ENCODE data around the gene BMPR1B. TPM values are rescaled to one million over a fixed set of nuclear protein-coding genes. Genes with fewer than 3 reads are reported as not detected.
"Not testable (repeated sequence)": the region's sequence is repeated elsewhere in the genome, so short reads cannot be mapped to it uniquely, and the experiment has no call there.

The BMPR1B gene
- total and polyA plus RNA-seq, 2 donors (not counting 1 experiment from before 2014, with no cell fraction given), result not detected

GRCh38 chr4:95129031-95129430, 371.3 kb downstream of the BMPR1B start:
- WGBS (ENCODE audit: insufficient coverage), result no CpG with 5 or more reads among the region's 4 CpGs
- no peak overlapping the region for H3K9ac ChIP-seq (ENCODE audit: low read length)
- no peak for TF ChIP-seq CTCF (IDR thresholded peaks at IDR 0.05)
- no peak for TF ChIP-seq EZH2 (IDR thresholded peaks at IDR 0.05; ENCODE audit: borderline replicate concordance, insufficient read depth, low read depth, low read length, poor library complexity, severe bottlenecking)
- CTCF ChIA-PET, result no interaction called here
- no peak overlapping the region for H3K4me2 ChIP-seq (replicated peaks; ENCODE audit: low read depth, low read length, poor library complexity, severe bottlenecking)
- H3K27me3 ChIP-seq (replicated peaks in 1 of 4; ENCODE audit: control extremely low read depth in 1 of 4, control insufficient read depth in 3 of 4, insufficient read depth in 4 of 4, low read length in 3 of 4), result no peaks in the 10 kb centered on the region
- no peaks in the 10 kb centered on the region for H3K36me3 ChIP-seq (replicated peaks in 1 of 2; ENCODE audit: control extremely low read depth in 1 of 2, control insufficient read depth in 1 of 2, extremely low read depth in 1 of 2, insufficient read depth in 2 of 2, low read length in 1 of 2)
- no peak overlapping the region for H3K27ac ChIP-seq (ENCODE audit: low read length in 2 of 2)
- POLR2A ChIA-PET, result no interaction called here
- no peaks in the 10 kb centered on the region for H3K9me3 ChIP-seq (ENCODE audit: control extremely low read depth in 1 of 3, control insufficient read depth in 2 of 3, insufficient read depth in 1 of 3, low read length in 2 of 3)
- no peak for DNase-seq
- no peak for ATAC-seq (ENCODE audit: low read depth)
- Mint-ChIP-seq H3K4me1 (no peaks in the 10 kb centered on the region), H3K9me3 (ENCODE audit: insufficient read depth) (no peaks in the 10 kb centered on the region), H3K4me3 (no peak overlapping the region), H3K27ac (no peak overlapping the region), H3K27me3 (peaks cover 4% of the 10 kb centered on the region)
- no peaks in the 10 kb centered on the region for H3K79me2 ChIP-seq (ENCODE audit: control insufficient read depth, insufficient read depth, low read length)
- H4K20me1 ChIP-seq (ENCODE audit: control insufficient read depth, insufficient read depth, low read length, poor library complexity, severe bottlenecking), result no peaks in the 10 kb centered on the region
- intact Hi-C loops (cut with micrococcal nuclease), result no loop called here
- H2AFZ ChIP-seq (ENCODE audit: insufficient read depth, low read depth, low read length, poor library complexity, severe bottlenecking), result no peak overlapping the region
- no peaks in the 10 kb centered on the region for H3K4me1 ChIP-seq (ENCODE audit: control insufficient read depth in 2 of 2, insufficient read depth in 2 of 2, low read length in 2 of 2)
- no peak overlapping the region for H3K4me3 ChIP-seq (ENCODE audit: control extremely low read depth in 1 of 5, extremely low read depth in 1 of 5, insufficient read depth in 1 of 5, low read depth in 2 of 5, low read length in 4 of 5)

GRCh38 chr4:95129821-95130311, 372.1 kb downstream of the BMPR1B start:
- Mint-ChIP-seq H3K27me3 (peaks cover 4% of the 10 kb centered on the region), H3K4me3 (no peak overlapping the region), H3K4me1 (no peaks in the 10 kb centered on the region), H3K27ac (no peak overlapping the region), H3K9me3 (ENCODE audit: insufficient read depth) (no peaks in the 10 kb centered on the region)
- ATAC-seq (ENCODE audit: low read depth), result no peak
- ChIA-PET CTCF (no interaction called here), POLR2A (no interaction called here)
- no peak for DNase-seq
- Histone ChIP-seq H3K36me3 (replicated peaks in 1 of 2; ENCODE audit: control extremely low read depth in 1 of 2, control insufficient read depth in 1 of 2, extremely low read depth in 1 of 2, insufficient read depth in 2 of 2, low read length in 1 of 2) (no peaks in the 10 kb centered on the region), H3K4me3 (ENCODE audit: control extremely low read depth in 1 of 5, extremely low read depth in 1 of 5, insufficient read depth in 1 of 5, low read depth in 2 of 5, low read length in 4 of 5) (no peak overlapping the region), H3K4me1 (ENCODE audit: control insufficient read depth in 2 of 2, insufficient read depth in 2 of 2, low read length in 2 of 2) (no peaks in the 10 kb centered on the region), H3K9me3 (ENCODE audit: control extremely low read depth in 1 of 3, control insufficient read depth in 2 of 3, insufficient read depth in 1 of 3, low read length in 2 of 3) (no peaks in the 10 kb centered on the region), H3K79me2 (ENCODE audit: control insufficient read depth, insufficient read depth, low read length) (no peaks in the 10 kb centered on the region), H3K27me3 (replicated peaks in 1 of 4; ENCODE audit: control extremely low read depth in 1 of 4, control insufficient read depth in 3 of 4, insufficient read depth in 4 of 4, low read length in 3 of 4) (no peaks in the 10 kb centered on the region), H3K9ac (ENCODE audit: low read length) (no peak overlapping the region), H3K4me2 (replicated peaks; ENCODE audit: low read depth, low read length, poor library complexity, severe bottlenecking) (no peak overlapping the region), H3K27ac (ENCODE audit: low read length in 2 of 2) (no peak overlapping the region), H4K20me1 (ENCODE audit: control insufficient read depth, insufficient read depth, low read length, poor library complexity, severe bottlenecking) (no peaks in the 10 kb centered on the region), H2AFZ (ENCODE audit: insufficient read depth, low read depth, low read length, poor library complexity, severe bottlenecking) (peak overlapping the region; percentile 2)
- TF ChIP-seq CTCF (IDR thresholded peaks at IDR 0.05) (no peak), EZH2 (IDR thresholded peaks at IDR 0.05; ENCODE audit: borderline replicate concordance, insufficient read depth, low read depth, low read length, poor library complexity, severe bottlenecking) (no peak)
- 19% methylated on average over 4 of the region's 7 CpGs for WGBS (ENCODE audit: insufficient coverage)
- intact Hi-C loops (cut with micrococcal nuclease), result no loop called here

- intact Hi-C loops (cut with micrococcal nuclease); H3K79me2 ChIP-seq (ENCODE audit: control insufficient read depth, insufficient read depth, low read length); ATAC-seq (ENCODE audit: low read depth); H3K9me3 Mint-ChIP-seq (ENCODE audit: insufficient read depth); H3K27me3 ChIP-seq (replicated peaks in 1 of 4; ENCODE audit: control extremely low read depth in 1 of 4, control insufficient read depth in 3 of 4, insufficient read depth in 4 of 4, low read length in 3 of 4); H2AFZ ChIP-seq (ENCODE audit: insufficient read depth, low read depth, low read length, poor library complexity, severe bottlenecking); H3K4me1 ChIP-seq (ENCODE audit: control insufficient read depth in 2 of 2, insufficient read depth in 2 of 2, low read length in 2 of 2); H4K20me1 ChIP-seq (ENCODE audit: control insufficient read depth, insufficient read depth, low read length, poor library complexity, severe bottlenecking); H3K4me3 Mint-ChIP-seq; H3K27ac ChIP-seq (ENCODE audit: low read length in 2 of 2); POLR2A ChIA-PET; H3K27me3 Mint-ChIP-seq; DNase-seq; H3K9ac ChIP-seq (ENCODE audit: low read length); H3K4me1 Mint-ChIP-seq; H3K4me2 ChIP-seq (replicated peaks; ENCODE audit: low read depth, low read length, poor library complexity, severe bottlenecking); H3K36me3 ChIP-seq (replicated peaks in 1 of 2; ENCODE audit: control extremely low read depth in 1 of 2, control insufficient read depth in 1 of 2, extremely low read depth in 1 of 2, insufficient read depth in 2 of 2, low read length in 1 of 2); CTCF ChIA-PET; H3K9me3 ChIP-seq (ENCODE audit: control extremely low read depth in 1 of 3, control insufficient read depth in 2 of 3, insufficient read depth in 1 of 3, low read length in 2 of 3); H3K27ac Mint-ChIP-seq; H3K4me3 ChIP-seq (ENCODE audit: control extremely low read depth in 1 of 5, extremely low read depth in 1 of 5, insufficient read depth in 1 of 5, low read depth in 2 of 5, low read length in 4 of 5): not testable (repeated sequence)
- no CpG with 5 or more reads among the region's 4 CpGs for WGBS (ENCODE audit: insufficient coverage)
Measured at GRCh38 chr4:95134016-95134415, 376.3 kb downstream of the BMPR1B start.
